ES-I3 (cell line): ENCODE data around the gene UNG.
A peak's percentile ranks its signal among the peaks of the same experiment; 100 is the strongest.
"Not testable (repeated sequence)": the region's sequence is repeated elsewhere in the genome, so short reads cannot be mapped to it uniquely, and the experiment has no call there.

ENCODE experiments used
- H3K36me3 ChIP-seq: 2 replicates; pipeline ENCODE4 v1.6.1; 2013; ENCODE audit warnings: mild to moderate bottlenecking, low read length, control low read depth, moderate library complexity; ENCODE audit not compliant: insufficient read depth
- H3K4me1 ChIP-seq: 2 replicates; pipeline ENCODE4 v1.6.1; 2013; ENCODE audit warnings: mild to moderate bottlenecking, control low read depth, low read length; ENCODE audit not compliant: insufficient read depth
- H3K9ac ChIP-seq: 2 replicates; pipeline ENCODE4 v1.6.1; 2013; ENCODE audit warnings: low read depth, mild to moderate bottlenecking, low read length, moderate library complexity
- H3K9me3 ChIP-seq: 2 replicates; pipeline ENCODE4 v1.6.1; 2013; ENCODE audit warnings: mild to moderate bottlenecking, low read length, moderate library complexity; ENCODE audit not compliant: control insufficient read depth, insufficient read depth

UNG gene

DNA sequence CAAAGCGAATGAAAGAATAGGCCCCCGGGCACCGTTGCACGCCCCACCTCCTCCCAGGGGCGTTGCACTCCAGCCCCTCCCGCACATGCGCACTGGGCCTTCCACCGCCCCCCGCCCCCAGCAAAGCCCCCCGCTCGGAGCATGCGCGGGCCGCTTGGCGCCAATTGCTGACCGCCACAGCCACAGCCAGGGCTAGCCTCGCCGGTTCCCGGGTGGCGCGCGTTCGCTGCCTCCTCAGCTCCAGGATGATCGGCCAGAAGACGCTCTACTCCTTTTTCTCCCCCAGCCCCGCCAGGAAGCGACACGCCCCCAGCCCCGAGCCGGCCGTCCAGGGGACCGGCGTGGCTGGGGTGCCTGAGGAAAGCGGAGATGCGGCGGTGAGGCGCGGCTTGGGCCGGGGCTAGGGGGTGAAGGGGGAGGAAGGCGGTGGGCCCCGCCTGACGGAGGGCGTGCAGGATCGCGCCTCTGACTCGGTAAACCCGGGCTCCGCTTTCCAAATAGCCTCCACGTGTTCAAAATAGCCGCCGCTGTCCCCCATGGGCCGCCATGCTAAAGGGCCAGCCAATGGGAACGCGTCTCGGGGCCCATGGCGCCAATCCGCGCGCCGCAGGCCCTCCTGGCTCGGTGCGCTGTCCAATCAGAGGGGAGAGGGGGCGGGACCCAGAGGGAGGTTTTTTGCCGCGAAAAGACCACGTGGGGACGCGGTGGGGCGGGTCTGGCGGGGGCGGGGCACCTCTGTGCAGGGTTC, at the start of gene UNG:
TSS of gene UNG (plus strand) at position 163 of the 748 bp plus-strand sequence. CDS start at position 246, 83 bp downstream.
- Histone ChIP-seq H3K36me3 (peaks cover 7% of the 10 kb centered on the region), H3K4me1 (peaks cover 3% of the 10 kb centered on the region; the same call in 1 of the 2 replicates), H3K9ac (peak within 1 kb of the TSS; percentile 89), H3K9me3 (no peaks in the 10 kb centered on the region)

DNA sequence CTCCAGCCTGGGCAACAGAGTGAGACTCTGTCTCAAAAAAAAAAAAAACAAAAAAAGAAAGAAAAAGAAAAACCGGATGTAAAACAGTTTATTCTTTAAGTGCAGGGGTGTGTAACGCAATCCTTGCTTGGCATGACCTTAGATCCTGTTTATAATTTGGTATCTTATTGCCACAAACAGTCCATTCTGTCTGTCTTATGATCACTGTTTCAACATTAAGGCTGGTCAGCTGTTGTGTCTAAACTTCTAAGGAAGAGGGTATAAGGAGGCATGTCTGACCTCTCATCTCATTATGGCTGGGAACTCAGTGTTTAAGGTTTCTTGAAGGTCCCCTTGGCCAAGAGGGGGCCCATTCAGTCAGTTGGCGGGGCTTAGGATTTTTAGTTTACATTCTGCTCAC, 48.7 kb upstream of the UNG start:
- H3K9ac ChIP-seq, H3K9me3 ChIP-seq, H3K4me1 ChIP-seq, H3K36me3 ChIP-seq: not testable (repeated sequence)

- not testable (repeated sequence) for H3K36me3 ChIP-seq, H3K4me1 ChIP-seq, H3K9ac ChIP-seq, H3K9me3 ChIP-seq
These were observed 47.6 kb upstream of the UNG start for GRCh38 chr12:109049794-109050193.

GRCh38 chr12:109052097-109052413, 45.3 kb upstream of the UNG start:
- no peaks in the 10 kb centered on the region for H3K4me1 ChIP-seq
- no peaks in the 10 kb centered on the region for H3K9me3 ChIP-seq
- H3K36me3 ChIP-seq, result no peaks in the 10 kb centered on the region
- peak overlapping the region; percentile 48; the same call in 1 of the 2 replicates for H3K9ac ChIP-seq

DNA sequence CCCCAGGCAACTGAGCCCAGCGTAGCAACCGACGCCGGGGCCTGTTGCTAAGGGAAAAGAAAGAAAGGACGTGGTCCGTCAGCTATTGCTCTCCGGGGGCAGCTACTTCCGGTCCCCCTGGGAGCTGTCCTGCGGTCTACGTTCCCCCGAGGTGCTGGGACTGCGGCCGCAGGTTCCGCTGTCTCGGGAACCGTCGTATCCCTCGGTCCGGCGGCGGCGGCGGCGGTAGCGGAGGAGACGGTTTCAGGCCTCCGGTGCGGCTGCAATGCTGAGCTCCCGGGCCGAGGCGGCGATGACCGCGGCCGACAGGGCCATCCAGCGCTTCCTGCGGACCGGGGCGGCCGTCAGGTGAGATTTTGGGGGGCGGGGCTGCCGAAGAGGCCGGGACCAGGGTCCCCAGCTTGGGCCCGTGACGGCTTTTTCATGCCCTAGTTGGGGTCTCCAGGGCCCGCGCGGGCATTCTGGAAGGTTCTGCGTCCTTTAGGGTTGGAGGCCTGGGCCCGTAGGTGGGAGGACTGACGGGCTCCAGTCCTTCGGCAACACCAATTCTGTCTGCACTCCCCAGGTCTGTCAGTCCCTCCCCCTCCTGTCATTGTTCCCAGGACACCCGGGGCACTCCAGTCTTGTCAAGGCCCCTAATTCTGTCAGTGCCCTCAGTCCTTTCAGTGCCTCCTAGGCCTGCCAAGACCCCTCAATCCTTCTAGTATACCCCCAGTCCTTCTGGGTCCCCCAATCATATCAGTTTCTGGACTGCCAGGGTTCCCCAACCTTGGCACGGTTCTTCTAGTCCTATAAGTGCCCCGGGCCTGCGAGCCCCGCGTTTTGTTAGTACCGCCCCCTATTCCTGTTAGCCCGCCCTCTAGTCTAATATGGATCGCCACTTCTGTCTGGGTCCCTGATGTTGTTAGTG, 44.7 kb upstream of the UNG start, which contains the start of gene USP30:
TSS of gene USP30 (plus strand) at position 163 of the 910 bp plus-strand sequence. CDS start at position 266, 103 bp downstream.
- Histone ChIP-seq H3K4me1 (no peaks in the 10 kb centered on the region), H3K9me3 (no peaks in the 10 kb centered on the region), H3K36me3 (no peaks in the 10 kb centered on the region), H3K9ac (peak within 1 kb of the TSS; percentile 85)

DNA sequence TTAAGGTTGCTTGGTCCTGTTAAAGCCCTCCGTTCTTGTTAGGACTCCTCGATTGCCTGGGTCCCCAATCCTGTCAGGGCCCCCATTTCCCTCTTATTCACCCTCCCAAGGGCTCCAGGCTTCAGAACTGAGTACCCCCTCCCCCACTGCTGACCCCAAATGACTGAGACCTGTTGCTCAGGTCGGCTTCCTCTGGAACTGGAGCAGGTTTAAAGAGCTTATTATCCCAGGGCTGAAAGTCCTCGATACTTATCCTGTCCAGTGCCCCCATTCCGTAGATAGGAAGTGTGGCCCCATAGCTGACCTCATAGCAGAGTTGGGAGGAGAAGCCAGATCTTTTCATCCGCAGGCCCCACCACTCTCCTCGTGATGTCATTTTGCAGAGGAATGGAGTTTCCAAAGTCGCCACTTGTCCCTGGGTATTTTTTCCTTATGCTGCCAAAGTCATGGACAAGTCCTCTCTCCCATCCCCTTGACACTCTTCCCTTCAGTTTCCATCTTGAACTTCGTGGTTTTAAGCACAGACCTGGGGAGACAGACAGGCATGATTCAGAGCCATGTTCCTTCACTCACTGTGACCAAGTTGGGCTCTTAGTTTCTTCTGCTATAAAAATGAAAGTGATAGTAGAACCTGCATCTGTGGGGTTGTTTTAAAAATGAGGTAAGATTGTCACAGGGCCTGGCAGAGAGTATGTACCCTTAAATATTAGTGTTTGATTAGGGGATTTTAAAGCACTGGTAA, 43.8 kb upstream of the UNG start:
- Histone ChIP-seq H3K9ac (peak overlapping the region; percentile 85), H3K36me3 (no peaks in the 10 kb centered on the region; the same call in 1 of the 2 replicates), H3K4me1 (no peaks in the 10 kb centered on the region), H3K9me3 (no peaks in the 10 kb centered on the region)

DNA sequence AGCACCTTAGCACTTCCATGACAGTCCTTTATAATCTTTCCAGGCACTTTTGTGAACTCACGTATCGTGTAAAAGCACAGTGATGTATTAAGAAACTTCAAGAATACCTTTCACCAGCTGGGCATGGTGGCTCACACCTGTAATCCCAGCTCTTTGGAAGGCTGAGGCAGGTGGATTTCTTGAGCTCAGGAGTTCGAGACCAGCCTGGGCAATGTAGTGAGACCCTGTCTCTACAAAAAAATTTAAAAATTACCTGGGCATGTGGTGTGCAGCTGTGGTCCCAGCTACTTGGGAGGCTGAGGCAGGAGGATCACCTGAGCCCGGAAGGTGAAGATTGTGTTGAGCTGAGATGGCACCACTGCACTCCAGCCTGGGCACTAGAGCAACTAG, 43.3 kb upstream of the UNG start:
- not testable (repeated sequence) for H3K4me1 ChIP-seq, H3K9me3 ChIP-seq, H3K9ac ChIP-seq, H3K36me3 ChIP-seq

DNA sequence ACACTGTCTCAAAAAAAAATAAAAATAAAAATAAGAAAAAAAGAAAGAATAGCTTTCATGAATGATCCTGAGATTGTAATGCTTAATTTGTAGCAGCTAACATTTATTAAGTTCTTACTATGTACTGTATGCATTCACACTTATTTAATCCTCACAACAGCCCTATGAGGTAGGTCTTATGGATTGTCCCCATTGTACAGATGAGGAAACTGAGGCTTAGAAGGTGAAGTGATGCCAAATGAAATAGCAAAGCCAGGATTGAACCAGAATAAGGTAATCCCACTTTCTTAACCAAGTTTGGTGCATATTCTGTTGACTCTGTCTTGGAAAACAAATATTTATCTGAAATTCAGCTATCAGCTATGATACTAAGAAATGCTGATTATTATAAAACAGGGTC, 42.9 kb upstream of the UNG start:
- H3K9me3 ChIP-seq, result no peaks in the 10 kb centered on the region
- no peaks in the 10 kb centered on the region; the same call in 1 of the 2 replicates for H3K36me3 ChIP-seq
- H3K9ac ChIP-seq, result no peak overlapping the region
- H3K4me1 ChIP-seq, result no peaks in the 10 kb centered on the region

DNA sequence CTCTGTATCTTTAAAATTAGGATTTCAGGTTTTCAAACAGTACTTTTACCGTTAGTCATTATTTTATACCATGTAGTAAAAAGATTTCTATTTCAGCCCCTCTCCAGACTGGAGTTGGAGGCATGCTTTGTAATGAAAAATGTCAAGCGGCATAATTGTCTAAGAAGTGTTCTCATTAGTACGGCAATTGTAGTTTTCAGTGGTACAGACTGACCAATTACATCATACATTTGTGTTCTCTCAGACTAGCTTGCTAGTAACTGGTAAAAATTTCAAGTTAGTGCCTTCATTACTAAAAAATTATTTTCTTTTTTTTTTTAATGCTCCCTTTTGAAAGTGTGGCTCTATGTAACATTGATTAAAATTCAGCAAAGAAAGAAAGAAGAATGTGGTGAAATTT, 40.5 kb upstream of the UNG start:
- Histone ChIP-seq H3K9me3 (no peaks in the 10 kb centered on the region), H3K9ac (no peak overlapping the region), H3K36me3 (no peaks in the 10 kb centered on the region; the same call in 1 of the 2 replicates), H3K4me1 (no peaks in the 10 kb centered on the region)

DNA sequence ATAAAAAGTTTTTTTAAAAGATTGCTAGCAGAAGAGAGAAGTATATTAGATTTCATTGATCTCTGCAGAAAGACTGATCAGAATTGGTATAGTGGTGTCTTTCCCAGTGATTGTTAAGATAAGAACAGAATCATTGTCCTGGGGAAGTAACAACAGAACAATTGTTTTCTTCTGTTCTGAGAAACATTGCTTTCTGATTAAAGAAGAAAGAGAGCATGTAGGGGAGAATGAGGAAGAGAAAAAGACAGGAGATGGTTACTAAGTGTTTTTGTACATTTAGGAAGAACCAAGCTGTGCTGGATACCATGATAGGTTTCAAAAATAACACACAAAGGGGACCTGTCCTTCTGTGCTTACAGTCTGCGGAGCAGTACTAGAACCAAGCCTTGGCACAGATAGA, 40.0 kb upstream of the UNG start:
- no peaks in the 10 kb centered on the region for H3K4me1 ChIP-seq
- H3K9ac ChIP-seq, result no peak overlapping the region
- H3K9me3 ChIP-seq, result no peaks in the 10 kb centered on the region
- H3K36me3 ChIP-seq, result no peaks in the 10 kb centered on the region; the same call in 1 of the 2 replicates

- Histone ChIP-seq H3K9me3 (no peaks in the 10 kb centered on the region), H3K4me1 (no peaks in the 10 kb centered on the region), H3K9ac (no peak overlapping the region), H3K36me3 (no peaks in the 10 kb centered on the region; the same call in 1 of the 2 replicates)
These were observed 38.6 kb upstream of the UNG start for GRCh38 chr12:109058773-109059172.

GRCh38 chr12:109064143-109064542, 33.3 kb upstream of the UNG start:
- Histone ChIP-seq H3K4me1 (no peaks in the 10 kb centered on the region), H3K9me3 (no peaks in the 10 kb centered on the region), H3K36me3 (no peaks in the 10 kb centered on the region), H3K9ac (no peak overlapping the region)

DNA sequence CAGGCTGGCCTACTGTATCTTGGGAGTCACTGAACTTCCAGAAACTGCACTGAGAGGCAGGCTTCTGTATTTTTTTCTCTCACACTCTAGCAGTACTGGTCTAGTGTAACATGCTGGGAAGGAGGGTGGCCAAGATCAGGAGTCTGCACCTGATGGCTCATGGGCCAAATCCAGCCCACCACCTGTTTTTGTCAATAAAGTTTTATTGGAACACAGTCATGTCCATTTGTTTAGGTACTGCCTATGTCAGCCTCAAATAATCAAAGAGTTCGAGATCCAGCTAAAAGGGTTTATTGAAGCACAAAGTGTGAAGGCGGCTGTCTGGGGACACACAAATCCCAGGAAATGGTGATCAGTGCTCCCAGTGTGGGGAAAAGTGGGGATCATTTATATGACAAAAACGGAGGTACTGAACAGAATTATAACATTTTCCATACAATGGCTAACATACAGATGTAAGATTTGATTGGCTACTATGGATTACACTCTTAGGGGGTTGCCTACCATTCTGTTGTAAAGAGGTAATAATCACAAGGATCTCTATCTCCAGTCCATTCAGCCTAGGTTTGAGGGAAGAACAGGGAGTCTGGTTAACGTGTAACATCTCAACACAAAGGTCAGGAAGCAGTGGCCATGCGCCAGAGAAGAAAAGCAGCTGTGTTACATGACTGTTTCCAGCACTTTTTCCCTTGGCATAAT, 32.1 kb upstream of the UNG start:
- peaks cover 3% of the 10 kb centered on the region; the same call in 1 of the 2 replicates for H3K4me1 ChIP-seq
- H3K9ac ChIP-seq, result no peak overlapping the region
- H3K36me3 ChIP-seq, result no peaks in the 10 kb centered on the region
- no peaks in the 10 kb centered on the region for H3K9me3 ChIP-seq

DNA sequence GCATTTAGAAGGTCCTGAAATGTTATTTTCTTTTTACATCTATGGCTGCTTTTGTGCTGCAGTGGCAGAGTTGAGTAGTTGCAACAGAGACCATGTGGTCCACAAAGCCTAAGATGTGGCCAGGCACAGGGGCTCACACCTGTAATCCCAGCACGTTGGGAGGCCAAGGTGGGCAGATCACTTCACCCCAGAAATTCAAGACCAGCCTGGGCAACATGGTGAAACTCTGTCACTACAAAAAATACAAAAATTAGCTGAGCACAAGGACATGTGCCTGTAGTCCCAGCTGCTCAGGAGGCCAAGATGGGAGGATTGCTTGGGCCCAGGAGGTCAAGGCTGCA, 31.6 kb upstream of the UNG start:
- Histone ChIP-seq H3K36me3 (no peaks in the 10 kb centered on the region), H3K4me1 (peaks cover 4% of the 10 kb centered on the region; the same call in 1 of the 2 replicates), H3K9ac (no peak overlapping the region), H3K9me3 (no peaks in the 10 kb centered on the region)
